ENCODE measurements around the gene WEE2. TPM values are rescaled to one million over a fixed set of nuclear protein-coding genes. Genes with fewer than 3 reads are reported as not detected.
"Not testable (repeated sequence)": the region's sequence is repeated elsewhere in the genome, so short reads cannot be mapped to it uniquely, and the experiment has no call there.

WEE2 gene
- total RNA-seq, 4 donors from 2014 or later, result not detected

DNA sequence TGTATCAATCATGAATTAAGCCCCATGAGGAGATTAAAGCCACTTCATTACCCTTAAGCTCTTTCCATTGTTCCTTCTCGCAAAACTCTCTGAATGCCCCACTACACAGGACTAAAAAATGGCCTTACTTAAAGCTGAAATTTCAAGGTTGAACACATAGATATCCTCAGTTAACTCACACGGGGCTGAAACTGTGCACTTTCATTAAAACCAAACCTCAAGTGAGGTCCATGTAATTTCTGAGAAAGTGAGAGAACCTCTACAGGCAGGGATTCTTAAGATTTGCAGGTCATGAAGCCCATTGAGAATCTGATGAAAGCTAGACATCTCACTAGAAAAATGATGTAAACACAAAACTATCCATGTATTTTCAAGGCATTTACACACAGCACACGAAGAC, 22.1 kb upstream of the WEE2 start:
- TF ChIP-seq, protein P1, sequence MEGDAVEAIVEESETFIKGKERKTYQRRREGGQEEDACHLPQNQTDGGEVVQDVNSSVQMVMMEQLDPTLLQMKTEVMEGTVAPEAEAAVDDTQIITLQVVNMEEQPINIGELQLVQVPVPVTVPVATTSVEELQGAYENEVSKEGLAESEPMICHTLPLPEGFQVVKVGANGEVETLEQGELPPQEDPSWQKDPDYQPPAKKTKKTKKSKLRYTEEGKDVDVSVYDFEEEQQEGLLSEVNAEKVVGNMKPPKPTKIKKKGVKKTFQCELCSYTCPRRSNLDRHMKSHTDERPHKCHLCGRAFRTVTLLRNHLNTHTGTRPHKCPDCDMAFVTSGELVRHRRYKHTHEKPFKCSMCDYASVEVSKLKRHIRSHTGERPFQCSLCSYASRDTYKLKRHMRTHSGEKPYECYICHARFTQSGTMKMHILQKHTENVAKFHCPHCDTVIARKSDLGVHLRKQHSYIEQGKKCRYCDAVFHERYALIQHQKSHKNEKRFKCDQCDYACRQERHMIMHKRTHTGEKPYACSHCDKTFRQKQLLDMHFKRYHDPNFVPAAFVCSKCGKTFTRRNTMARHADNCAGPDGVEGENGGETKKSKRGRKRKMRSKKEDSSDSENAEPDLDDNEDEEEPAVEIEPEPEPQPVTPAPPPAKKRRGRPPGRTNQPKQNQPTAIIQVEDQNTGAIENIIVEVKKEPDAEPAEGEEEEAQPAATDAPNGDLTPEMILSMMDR (IDR thresholded peaks at IDR 0.05), result no peak
- TF ChIP-seq EP300 (IDR thresholded peaks at IDR 0.05) (no peak), POLR2AphosphoS5 (IDR thresholded peaks at IDR 0.05) (no peak), POLR2A (IDR thresholded peaks at IDR 0.05) (no peak)
- ATAC-seq, result no peak

DNA sequence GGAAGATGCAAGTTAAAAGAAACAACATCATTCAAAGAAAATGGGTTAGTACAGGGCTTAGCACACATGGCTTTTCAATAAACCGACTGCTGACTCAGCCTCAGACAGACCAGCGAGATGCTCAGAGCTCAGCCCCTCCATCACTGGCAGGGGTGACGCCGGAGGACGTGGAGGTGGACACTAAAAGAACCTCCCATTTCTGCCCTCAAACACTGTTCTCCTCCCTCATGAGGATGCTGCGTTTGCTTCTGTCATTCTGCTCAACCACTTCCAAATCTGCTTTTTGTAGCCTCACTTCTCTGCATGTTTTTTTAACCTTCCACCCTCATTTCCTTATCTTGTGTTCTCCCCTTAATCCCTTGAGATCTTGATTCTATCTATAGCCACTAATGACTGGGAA, 21.5 kb upstream of the WEE2 start:
- H3K4me1 ChIP-seq, result no peaks in the 10 kb centered on the region
- H3K4me3 ChIP-seq, result no peak overlapping the region
- 52 to 63% methylated on average over 5 to 6 of the region's 6 CpGs for WGBS, 2 donors (ENCODE audit: low coverage in 1 of 2)
- peaks cover 0 to 51% of the 10 kb centered on the region in 2 donors for H3K36me3 ChIP-seq
- H3K9me3 ChIP-seq, result no peaks in the 10 kb centered on the region
- ATAC-seq, result no peak
- TF ChIP-seq, protein P1 (IDR thresholded peaks at IDR 0.05), result no peak
- no peak for TF ChIP-seq EP300 (IDR thresholded peaks at IDR 0.05)
- TF ChIP-seq POLR2A (IDR thresholded peaks at IDR 0.05), result no peak
- no peak for TF ChIP-seq POLR2AphosphoS5 (IDR thresholded peaks at IDR 0.05)
- no peak overlapping the region for H3K27ac ChIP-seq
- H3K27me3 ChIP-seq, result no peaks in the 10 kb centered on the region

More for the DNA sequence above, 22.1 kb upstream of the WEE2 start:
- Histone ChIP-seq H3K4me1 (no peaks in the 10 kb centered on the region), H3K9me3 (no peaks in the 10 kb centered on the region), H3K27ac (no peak overlapping the region), H3K27me3 (no peaks in the 10 kb centered on the region), H3K36me3 (peaks cover 0 to 57% of the 10 kb centered on the region in 2 donors), H3K4me3 (no peak overlapping the region)
- WGBS, 2 donors (ENCODE audit: low coverage in 1 of 2), result 84 to 100% methylated on average over 2 to 3 of the region's 3 CpGs

DNA sequence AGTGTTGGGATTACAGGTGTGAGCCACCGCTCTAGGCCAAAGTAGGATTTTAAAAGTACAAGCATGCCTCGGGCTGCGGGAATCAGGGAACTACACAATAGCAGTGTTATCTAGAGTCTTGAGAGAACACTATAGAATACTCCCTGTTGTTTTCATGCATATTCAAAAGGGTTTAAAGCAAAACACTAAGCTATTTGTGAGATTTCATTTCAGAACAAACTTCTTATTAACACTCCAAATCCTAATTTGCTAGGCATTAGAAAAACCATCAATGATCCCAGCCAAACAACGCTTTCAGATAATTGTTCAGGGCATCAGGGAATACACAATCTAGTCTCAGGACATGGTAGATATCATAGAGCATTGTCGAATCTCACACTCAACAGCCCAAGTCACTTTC, 20.1 kb upstream of the WEE2 start:
- no peak for ATAC-seq
- H3K9me3 ChIP-seq, result no peaks in the 10 kb centered on the region
- no peaks in the 10 kb centered on the region for H3K27me3 ChIP-seq
- no peak overlapping the region for H3K27ac ChIP-seq
- TF ChIP-seq, protein P1 (IDR thresholded peaks at IDR 0.05), result no peak
- no peaks in the 10 kb centered on the region for H3K4me1 ChIP-seq
- WGBS, 2 donors (ENCODE audit: low coverage in 1 of 2), result 91 to 93% methylated on average over 4 to 5 of the region's 5 CpGs
- peaks cover 0 to 38% of the 10 kb centered on the region in 2 donors for H3K36me3 ChIP-seq
- H3K4me3 ChIP-seq, result no peak overlapping the region

DNA sequence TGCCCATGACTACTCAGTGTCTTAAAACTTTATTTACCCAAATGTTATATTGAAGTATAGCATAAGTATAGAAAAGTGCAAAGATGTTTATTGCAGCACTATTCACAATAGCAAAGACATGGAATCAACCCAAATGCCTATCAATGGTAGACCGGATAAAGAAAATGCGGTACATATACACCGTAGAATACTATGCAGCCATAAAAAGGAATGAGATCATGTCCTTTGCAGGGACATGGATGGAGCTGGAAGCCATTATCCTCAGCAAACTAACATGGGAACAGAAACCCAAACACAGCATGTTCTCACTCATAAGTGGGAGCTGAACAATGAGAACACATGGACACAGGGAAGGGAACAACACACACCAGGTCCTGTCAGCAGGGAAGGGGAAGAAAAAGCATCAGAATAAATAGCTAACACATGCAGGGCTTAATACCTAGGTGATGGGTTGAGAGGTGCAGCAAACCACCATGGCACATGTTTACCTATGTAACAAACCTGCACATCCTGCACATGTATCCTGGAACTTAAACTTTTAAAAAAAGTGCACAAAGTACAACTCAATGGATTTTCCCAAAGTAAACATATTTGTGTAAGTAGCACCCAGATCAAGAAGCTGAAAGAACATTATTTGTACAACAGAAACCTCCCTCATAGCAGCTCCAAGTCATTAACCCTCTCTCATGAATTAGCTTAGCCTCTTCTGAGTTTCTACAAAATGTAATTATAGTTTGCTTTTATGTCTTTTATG, 18.9 kb upstream of the WEE2 start:
- peaks cover 0 to 26% of the 10 kb centered on the region in 2 donors for H3K36me3 ChIP-seq
- WGBS, 2 donors (ENCODE audit: low coverage in 1 of 2), result 87 to 96% methylated on average over 3 of the region's 3 CpGs
- H3K9me3 ChIP-seq, H3K27me3 ChIP-seq, H3K4me1 ChIP-seq, H3K4me3 ChIP-seq, H3K27ac ChIP-seq, ATAC-seq: not testable (repeated sequence)

DNA sequence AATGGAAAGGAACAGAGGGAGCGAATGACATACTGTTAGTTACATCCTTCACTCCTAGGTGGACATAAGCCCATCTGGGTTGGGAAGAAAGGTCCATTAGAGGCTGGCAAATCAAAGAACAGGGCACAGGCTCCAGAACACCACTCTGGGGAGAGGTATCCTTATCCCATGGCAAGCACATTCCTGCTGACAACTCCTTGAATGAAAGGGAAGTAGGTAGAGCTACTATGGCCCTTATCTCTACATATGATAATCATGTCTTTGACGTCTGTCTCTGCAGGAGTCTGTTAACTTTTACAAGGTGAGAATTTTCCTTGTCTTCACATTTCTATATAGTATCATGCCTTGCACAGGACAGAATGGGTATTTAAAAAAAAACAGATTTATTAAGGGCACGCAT, 16.6 kb upstream of the WEE2 start:
- H3K9me3 ChIP-seq, result no peaks in the 10 kb centered on the region
- H3K27me3 ChIP-seq, result no peaks in the 10 kb centered on the region
- no peak overlapping the region for H3K4me3 ChIP-seq
- no peak overlapping the region for H3K27ac ChIP-seq
- no peak for ATAC-seq
- no peak for TF ChIP-seq POLR2AphosphoS5 (IDR thresholded peaks at IDR 0.05)
- no peak for TF ChIP-seq EP300 (IDR thresholded peaks at IDR 0.05)
- TF ChIP-seq, protein P1 (IDR thresholded peaks at IDR 0.05), result no peak
- TF ChIP-seq POLR2A (IDR thresholded peaks at IDR 0.05), result no peak
- 83 to 86% methylated on average over 2 to 3 of the region's 3 CpGs for WGBS, 2 donors (ENCODE audit: low coverage in 1 of 2)
- peaks cover 0 to 3% of the 10 kb centered on the region in 2 donors for H3K36me3 ChIP-seq
- H3K4me1 ChIP-seq, result peaks cover 0 to 12% (median 0%) of the 10 kb centered on the region in 3 donors
